Keratinocyte (primary cell): Measurements from ENCODE around the gene ERRFI1. TPM values are rescaled to one million over a fixed set of nuclear protein-coding genes. Genes with fewer than 3 reads are reported as not detected.

Experiments used
- DNase-seq: peaks from one replicate; pipeline ENCODE4 v3.0.0-alpha.2; 2011; ENCODE audit warnings: low read depth, missing footprints, low spot score
- FAIRE-seq: peaks from 2 replicates; lab custom pipeline; 2011; peaks lifted over from hg19 to GRCh38; lab: Jason Lieb, UNC
- H2AFZ ChIP-seq: 2 replicates; pipeline ENCODE4 v1.6.0; 2012; ENCODE audit warnings: low read length, control low read depth, inconsistent platforms; ENCODE audit not compliant: control insufficient read depth
- H3K27ac ChIP-seq: 2 replicates; pipeline ENCODE4 v1.5.1; 2011; ENCODE audit warnings: low read length; ENCODE audit not compliant: control insufficient read depth, insufficient read depth
- H3K27me3 ChIP-seq: 3 replicates; pipeline ENCODE4 v1.6.0; 2011; ENCODE audit warnings: low read length; ENCODE audit not compliant: control insufficient read depth, insufficient read depth; ENCODE audit errors: extremely low read depth
- H3K36me3 ChIP-seq, 2 experiments: 2 replicates in 1 of 2; 3 replicates in 1 of 2; pipeline ENCODE4 v1.5.1; 2011; ENCODE audit warnings: low read length in 2 of 2, mild to moderate bottlenecking in 1 of 2; ENCODE audit not compliant: control insufficient read depth in 2 of 2, insufficient read depth in 2 of 2; ENCODE audit errors: extremely low read depth in 1 of 2
- H3K4me1 ChIP-seq: 3 replicates; pipeline ENCODE4 v1.5.1; 2011; ENCODE audit warnings: low read length; ENCODE audit not compliant: control insufficient read depth, insufficient read depth; ENCODE audit errors: extremely low read depth
- H3K4me2 ChIP-seq: 3 replicates; pipeline ENCODE4 v1.6.0; 2011; ENCODE audit warnings: low read depth, low read length; ENCODE audit not compliant: control insufficient read depth, insufficient read depth; ENCODE audit errors: extremely low read depth
- H3K4me3 ChIP-seq, 3 experiments: fragments of 200-600 bp in 1 of 3; sonication (generic) in 1 of 3; 2 replicates in 2 of 3; 3 replicates in 1 of 3; pipeline ENCODE4 v1.5.1; 2011 to 2016; ENCODE audit warnings: low read length in 3 of 3, mild to moderate bottlenecking in 3 of 3, control low read depth in 2 of 3, inconsistent platforms in 1 of 3, low read depth in 1 of 3, mixed read lengths in 1 of 3, mixed run types in 1 of 3, moderate library complexity in 1 of 3; ENCODE audit not compliant: control insufficient read depth in 2 of 3, insufficient read depth in 2 of 3; ENCODE audit errors: extremely low read depth in 1 of 3
- H3K79me2 ChIP-seq: 2 replicates; pipeline ENCODE4 v1.6.0; 2012; ENCODE audit warnings: low read length; ENCODE audit not compliant: control insufficient read depth, insufficient read depth
- H3K9ac ChIP-seq: 3 replicates; pipeline ENCODE4 v1.6.0; 2011; ENCODE audit warnings: low read length; ENCODE audit not compliant: control insufficient read depth, insufficient read depth; ENCODE audit errors: extremely low read depth
- H3K9me1 ChIP-seq: 3 replicates; pipeline ENCODE4 v1.6.0; 2011; ENCODE audit warnings: low read length; ENCODE audit not compliant: control insufficient read depth, insufficient read depth; ENCODE audit errors: extremely low read depth
- H3K9me3 ChIP-seq: 2 replicates; pipeline ENCODE4 v1.5.1; 2012; ENCODE audit warnings: low read depth, low read length; ENCODE audit not compliant: control insufficient read depth
- H4K20me1 ChIP-seq: 3 replicates; pipeline ENCODE4 v1.6.0; 2011; ENCODE audit warnings: low read length; ENCODE audit not compliant: control insufficient read depth, insufficient read depth; ENCODE audit errors: extremely low read depth
- CTCF ChIP-seq, 3 experiments: IDR thresholded peaks in 1 of 3; conservative IDR thresholded peaks in 1 of 3; optimal IDR thresholded peaks in 1 of 3; 2 replicates in 2 of 3; 3 replicates in 1 of 3; pipeline versions ENCODE3 to v1.5.1; 2011; ENCODE audit warnings: low read length in 3 of 3, mild to moderate bottlenecking in 3 of 3, moderate library complexity in 2 of 3, control low read depth in 1 of 3, inconsistent platforms in 1 of 3; ENCODE audit not compliant: insufficient read depth in 2 of 3; ENCODE audit errors: extremely low read depth in 1 of 3
- EZH2 ChIP-seq: IDR thresholded peaks from one replicate; pipeline ENCODE4 v1.6.1; 2012; ENCODE audit warnings: inconsistent platforms, mild to moderate bottlenecking, low read length, moderate library complexity
- dilution Hi-C: fragments of 300-500 bp; cut with MboI; formaldehyde crosslinking; loops from one replicate; pipeline ENCODE4 v1.7.0; 2020; ENCODE audit warnings: low sequenced_read_pairs; ENCODE audit not compliant: extremely low pct_ligation_motif_present
- polyA plus RNA-seq, 5 experiments: library from polyadenylated mRNA; depleted of rRNA in 3 of 5; stranded (reverse) in 3 of 5; stranded (forward) in 1 of 5; unstranded in 1 of 5; fragments of >200 nt; gene quantifications; 1 replicate in 1 of 5; 2 replicates in 3 of 5; 3 replicates in 1 of 5; pipeline versions ENCODE4 v1.2.1 to v1.2.3, GENCODE V29; 2011 to 2012; ENCODE audit warnings: missing spikeins in 2 of 5, low read depth in 1 of 5, low replicate concordance in 1 of 5

The ERRFI1 gene
- polyA plus RNA-seq, 1 donor (not counting 4 experiments of a cell fraction or from before 2014, with no cell fraction given): 130 TPM

GRCh38 chr1:7984811-7985210 lies 41.3 kb downstream of the ERRFI1 start:
- peaks cover 16% of the 10 kb centered on the region for H3K4me1 ChIP-seq
- no peak overlapping the region for H3K4me3 ChIP-seq
- H3K27ac ChIP-seq: no peak overlapping the region
- no peak overlapping the region for H3K9ac ChIP-seq
- peaks cover 8% of the 10 kb centered on the region for H3K79me2 ChIP-seq
- no peak overlapping the region for H2AFZ ChIP-seq
- dilution Hi-C loops: no loop called here
- no peaks in the 10 kb centered on the region for H3K27me3 ChIP-seq
- DNase-seq (no peak), FAIRE-seq (no peak)
- H3K36me3 ChIP-seq: peaks cover 40 to 47% of the 10 kb centered on the region in 2 experiments
- H4K20me1 ChIP-seq: no peaks in the 10 kb centered on the region
- TF ChIP-seq EZH2 (no peak), CTCF (optimal IDR thresholded peaks at IDR 0.05 in 1 of 3, IDR thresholded peaks at IDR 0.05 in 1 of 3, conservative IDR thresholded peaks at IDR 0.05 in 1 of 3; ENCODE audit: extremely low read depth in 1 of 3, insufficient read depth in 2 of 3, low read length in 3 of 3) (no peak)
- no peaks in the 10 kb centered on the region for H3K9me1 ChIP-seq
- H3K4me2 ChIP-seq: no peak overlapping the region
- H3K9me3 ChIP-seq: no peaks in the 10 kb centered on the region

- no peak for DNase-seq
- Histone ChIP-seq H3K9ac (no peak overlapping the region), H3K4me2 (no peak overlapping the region), H3K27ac (no peak overlapping the region), H3K79me2 (peaks cover 10% of the 10 kb centered on the region), H4K20me1 (no peaks in the 10 kb centered on the region), H3K9me3 (no peaks in the 10 kb centered on the region), H3K9me1 (no peaks in the 10 kb centered on the region), H3K4me1 (peaks cover 4% of the 10 kb centered on the region), H3K4me3 (no peak overlapping the region), H3K27me3 (no peaks in the 10 kb centered on the region), H2AFZ (no peak overlapping the region), H3K36me3 (peaks cover 45 to 54% of the 10 kb centered on the region in 2 experiments)
- no peak for FAIRE-seq
- dilution Hi-C loops: no loop called here
- TF ChIP-seq EZH2 (no peak), CTCF (optimal IDR thresholded peaks at IDR 0.05 in 1 of 3, IDR thresholded peaks at IDR 0.05 in 1 of 3, conservative IDR thresholded peaks at IDR 0.05 in 1 of 3; ENCODE audit: extremely low read depth in 1 of 3, insufficient read depth in 2 of 3, low read length in 3 of 3) (no peak)
Measured at GRCh38 chr1:7983086-7983778, 42.9 kb downstream of the ERRFI1 start.
